ENCODE data around the gene THRA.
A peak's percentile ranks its signal among the peaks of the same experiment; 100 is the strongest.

THRA gene

DNA sequence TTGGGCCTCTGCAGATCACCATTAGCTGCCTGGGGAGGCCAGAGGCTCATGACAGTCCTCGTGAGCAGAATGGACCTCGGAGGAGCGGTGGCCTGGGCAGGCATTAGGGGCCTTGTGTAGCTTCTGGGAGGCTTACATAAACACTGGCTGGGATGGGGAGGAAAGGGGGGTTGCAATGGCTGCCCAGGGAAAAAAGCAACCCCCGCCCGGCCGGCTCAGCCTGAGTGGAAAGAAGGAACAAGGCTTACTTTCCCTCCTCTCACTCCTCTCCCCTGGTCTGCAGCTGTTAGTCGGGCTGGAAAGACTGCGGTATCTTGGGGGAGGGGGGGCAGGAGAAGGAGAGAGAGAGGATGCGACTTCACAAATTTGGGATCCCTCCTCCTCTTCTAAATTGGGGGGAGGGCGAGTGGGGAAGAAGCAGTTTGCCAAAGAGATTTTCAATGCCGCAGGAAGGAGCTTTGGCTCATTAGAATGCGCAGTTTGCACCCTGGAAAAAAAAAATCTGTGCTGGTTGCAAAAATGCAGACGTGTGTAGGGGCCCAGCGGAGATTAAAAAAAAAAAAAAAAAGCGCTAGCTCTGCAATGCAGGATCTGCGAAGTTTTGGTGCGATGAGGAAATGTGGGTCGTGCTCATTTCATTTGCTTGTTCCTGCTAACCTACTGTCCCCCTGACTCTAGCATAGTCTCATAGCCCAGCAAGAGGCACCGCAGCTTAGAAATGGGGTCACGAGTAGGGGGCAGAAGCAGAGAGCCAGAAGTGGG is 44.2 kb downstream of the THRA start:
- Histone ChIP-seq H3K4me3 (no peak overlapping the region), H3K27ac (peak overlapping the region in 20 of 21 experiments; percentile 79 to 99 (median 90))

DNA sequence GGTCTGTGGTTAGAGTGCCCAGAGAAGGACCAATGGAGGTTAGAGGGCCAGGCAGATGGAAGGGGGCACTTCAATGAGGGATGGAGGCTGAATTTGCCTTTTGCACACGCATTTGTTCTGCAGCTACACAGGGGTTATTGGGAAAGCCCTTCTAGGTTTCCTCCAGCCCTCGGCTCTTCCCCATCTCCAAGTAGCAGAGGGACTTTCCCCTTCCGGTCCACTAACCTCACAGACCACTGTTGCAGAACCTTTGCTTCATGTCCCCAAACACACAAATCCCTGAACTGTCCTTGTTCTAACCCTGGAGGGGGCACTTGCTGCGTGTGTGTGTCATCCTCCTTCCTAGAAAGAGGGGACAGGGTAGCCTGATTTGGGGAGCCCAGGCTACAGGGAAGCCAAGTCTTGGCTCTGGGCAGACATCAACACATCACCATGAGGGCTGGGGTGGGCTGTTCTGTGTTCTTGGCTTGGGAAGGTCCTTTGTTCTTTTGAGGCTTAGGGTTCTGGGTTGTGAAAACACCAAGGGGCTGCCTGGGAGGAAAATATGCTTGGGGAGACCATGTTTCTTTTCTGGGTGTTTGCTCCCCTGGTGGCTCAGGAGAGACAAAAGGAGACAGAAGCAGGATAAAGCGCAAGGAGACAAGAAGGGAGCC is 44.9 kb downstream of the THRA start:
- Histone ChIP-seq H3K4me3 (peak overlapping the region in 1 of 7 experiments; percentile 1), H3K27ac (peak overlapping the region in 20 of 21 experiments; percentile 79 to 99 (median 90))

DNA sequence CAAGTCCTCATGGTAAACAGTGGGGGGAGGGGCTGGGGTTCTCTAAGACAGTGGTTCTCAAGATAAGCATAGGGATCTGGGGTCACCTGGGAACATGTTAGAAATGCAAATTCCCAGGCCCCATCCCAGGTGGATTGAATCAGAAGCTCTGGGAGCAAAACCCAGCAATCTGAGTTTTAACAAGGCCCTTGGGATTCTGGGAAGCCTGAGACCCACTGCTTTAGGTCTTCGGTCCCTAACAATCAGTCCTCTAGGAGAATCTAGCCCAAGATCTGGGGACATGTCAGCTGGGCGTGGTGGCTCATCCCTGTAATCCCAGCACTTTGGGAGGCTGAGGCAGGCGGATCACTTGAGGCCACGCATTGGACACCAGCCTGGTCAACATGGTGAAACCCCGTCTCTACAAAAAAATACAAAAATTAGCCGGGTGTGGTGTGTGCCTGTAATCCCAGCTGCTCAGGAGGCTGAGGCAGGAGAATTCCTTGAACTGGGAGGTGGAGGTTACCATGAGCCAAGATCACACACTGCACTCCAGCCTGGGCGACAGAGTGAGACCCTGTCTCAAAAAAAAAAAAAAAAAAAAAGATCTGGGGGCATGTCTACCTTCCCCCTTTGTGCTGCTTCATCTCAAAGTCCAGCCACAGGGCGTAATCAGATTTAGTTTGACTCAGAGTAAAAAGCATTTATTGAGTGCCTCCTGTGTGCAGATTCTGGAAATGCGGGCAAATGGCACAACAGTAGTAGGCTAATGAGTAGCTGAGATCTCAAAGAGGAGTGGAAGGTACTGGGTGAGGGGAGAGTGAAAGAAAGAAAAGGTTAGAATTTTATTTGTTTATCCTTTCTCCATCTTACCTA is 46.4 kb downstream of the THRA start:
- Histone ChIP-seq H3K4me3 (no peak overlapping the region), H3K27ac (peak overlapping the region in 20 of 21 experiments; percentile 79 to 99 (median 90))

DNA sequence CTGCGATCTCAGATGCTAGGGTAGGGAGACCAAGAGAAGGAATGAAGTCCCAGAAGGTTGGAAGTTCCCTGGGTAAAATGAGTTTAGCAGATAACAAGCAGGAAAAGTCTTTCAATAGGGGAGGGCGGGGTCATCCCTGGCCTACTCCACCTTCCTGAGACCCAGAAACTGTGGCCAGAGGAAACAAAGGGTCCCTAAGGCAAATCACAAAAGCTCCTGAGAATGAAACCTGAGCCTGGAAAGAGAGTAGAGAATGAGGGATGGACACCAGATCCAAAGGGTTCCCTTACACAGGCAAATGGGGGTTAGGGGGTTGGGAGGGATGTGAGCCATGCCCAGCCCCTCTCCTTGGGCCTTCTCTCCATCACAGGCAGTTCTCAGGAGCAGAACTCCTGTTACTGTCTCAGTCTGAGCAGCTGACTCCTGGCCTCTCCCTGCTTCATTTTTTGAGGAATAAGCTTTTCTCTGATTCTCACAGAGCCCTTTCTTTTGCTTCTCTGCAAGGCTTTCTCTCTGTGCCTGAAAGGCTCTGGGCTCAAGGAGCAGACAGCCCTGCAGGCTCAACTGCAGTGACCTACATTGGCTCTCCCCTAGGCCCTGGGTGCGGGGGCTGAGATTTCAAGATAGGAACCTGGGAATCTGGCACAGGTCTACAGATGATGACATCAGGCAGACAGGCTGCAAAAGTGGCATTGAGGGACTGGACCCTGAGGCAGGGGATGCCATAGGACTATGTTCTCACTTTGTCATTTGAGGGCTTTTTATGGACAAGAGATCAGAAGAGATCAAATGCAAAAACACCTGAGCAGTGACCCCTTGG is 47.5 kb downstream of the THRA start:
- no peak overlapping the region for H3K4me3 ChIP-seq
- H3K27ac ChIP-seq: peak overlapping the region in 19 of 21 experiments; percentile 4 to 99 (median 86)

DNA sequence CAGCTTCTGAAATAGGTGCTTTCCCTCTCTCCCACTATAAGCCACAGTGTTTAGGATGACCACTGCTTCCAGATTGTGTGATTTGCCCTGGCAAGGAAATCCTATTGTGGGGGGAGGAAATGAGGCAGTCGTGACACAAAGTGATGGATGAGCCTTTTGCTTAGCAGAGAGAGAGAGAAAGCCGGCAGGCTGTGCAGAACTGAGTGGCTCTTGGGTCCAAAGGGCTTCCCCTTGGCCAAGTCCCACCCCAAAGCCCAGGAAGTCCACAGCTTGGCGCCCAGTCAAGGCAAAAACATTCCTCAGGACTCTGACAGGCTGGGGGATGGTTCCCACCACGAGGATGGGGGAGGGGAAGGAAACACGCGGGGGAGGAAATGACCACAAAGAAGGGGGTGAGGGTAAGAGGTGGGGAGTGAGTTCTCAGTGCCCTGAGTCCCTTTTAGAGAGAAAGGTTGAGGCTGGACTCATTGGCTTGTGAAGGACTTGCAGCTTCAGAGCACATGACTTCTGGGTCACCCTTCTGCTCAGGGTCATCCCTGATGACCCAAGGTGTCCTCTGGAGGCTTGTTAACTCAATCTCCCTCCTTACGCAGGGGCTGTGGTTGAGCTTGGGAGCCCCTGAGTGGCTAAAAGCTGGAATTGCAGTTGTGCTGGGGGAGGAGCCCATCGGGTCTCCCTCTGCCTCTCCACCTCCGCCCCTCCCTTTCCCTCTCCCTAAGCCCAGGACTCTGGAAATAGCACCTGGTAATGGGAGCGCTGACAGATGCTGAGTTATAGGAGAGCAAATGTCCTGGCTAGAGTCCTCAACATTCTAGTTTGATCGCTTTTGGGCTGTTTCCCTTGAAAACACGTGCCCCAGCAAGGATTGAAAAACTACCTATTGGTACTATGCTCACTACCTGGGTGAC is 48.7 kb downstream of the THRA start:
- H3K4me3 ChIP-seq: peak overlapping the region in 1 of 7 experiments; percentile 42
- peak overlapping the region in 19 of 21 experiments; percentile 4 to 99 (median 87) for H3K27ac ChIP-seq

DNA sequence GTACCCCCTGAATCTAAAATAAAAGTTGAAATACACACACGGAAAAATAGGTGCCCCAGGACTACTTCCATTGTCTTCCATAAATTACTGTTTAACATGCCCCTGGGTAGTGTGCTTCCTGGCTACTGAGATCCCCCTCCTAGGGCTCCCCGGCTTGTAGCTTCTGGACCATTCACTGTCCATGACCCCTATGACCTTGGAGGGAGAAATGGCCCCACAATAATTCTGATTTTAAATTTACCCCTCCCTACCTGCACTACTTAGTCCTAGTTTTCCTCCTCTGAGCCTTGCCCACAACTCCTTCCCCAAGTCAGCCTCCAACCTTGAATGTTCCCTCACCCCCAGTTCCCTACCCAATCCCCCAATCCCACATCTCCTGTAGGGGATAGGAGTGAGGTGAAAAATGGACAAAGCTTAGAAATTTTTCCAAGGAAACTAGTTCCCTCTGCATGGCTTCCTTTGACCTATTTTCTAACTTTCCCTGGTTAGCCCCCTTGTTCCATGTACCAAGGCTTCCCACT is 49.5 kb downstream of the THRA start:
- H3K4me3 ChIP-seq: peak overlapping the region in 1 of 7 experiments; percentile 42
- H3K27ac ChIP-seq: peak overlapping the region in 20 of 21 experiments; percentile 4 to 99 (median 85)

DNA sequence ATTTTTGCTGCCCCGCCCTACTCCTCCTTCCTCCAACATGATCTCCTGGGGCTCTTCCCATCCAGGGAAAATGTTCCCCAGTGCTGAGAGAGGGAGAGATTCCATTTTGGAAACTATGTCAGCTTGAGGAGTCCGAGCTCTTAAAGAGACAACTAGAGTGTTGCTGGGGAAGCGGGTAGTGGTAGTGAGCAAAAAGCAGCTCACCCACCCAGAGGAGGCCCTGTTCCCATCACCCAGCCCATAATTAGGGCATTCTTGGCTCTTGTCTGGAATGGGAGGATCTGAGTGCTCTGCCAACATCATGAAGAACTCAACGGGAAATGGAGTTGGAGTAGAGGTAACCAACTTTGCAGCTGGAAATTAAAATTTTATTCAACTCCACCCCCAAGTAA is 49.9 kb downstream of the THRA start:
- H3K27ac ChIP-seq: peak overlapping the region in 20 of 21 experiments; percentile 4 to 99 (median 85)
- H3K4me3 ChIP-seq: peak overlapping the region in 1 of 7 experiments; percentile 42

DNA sequence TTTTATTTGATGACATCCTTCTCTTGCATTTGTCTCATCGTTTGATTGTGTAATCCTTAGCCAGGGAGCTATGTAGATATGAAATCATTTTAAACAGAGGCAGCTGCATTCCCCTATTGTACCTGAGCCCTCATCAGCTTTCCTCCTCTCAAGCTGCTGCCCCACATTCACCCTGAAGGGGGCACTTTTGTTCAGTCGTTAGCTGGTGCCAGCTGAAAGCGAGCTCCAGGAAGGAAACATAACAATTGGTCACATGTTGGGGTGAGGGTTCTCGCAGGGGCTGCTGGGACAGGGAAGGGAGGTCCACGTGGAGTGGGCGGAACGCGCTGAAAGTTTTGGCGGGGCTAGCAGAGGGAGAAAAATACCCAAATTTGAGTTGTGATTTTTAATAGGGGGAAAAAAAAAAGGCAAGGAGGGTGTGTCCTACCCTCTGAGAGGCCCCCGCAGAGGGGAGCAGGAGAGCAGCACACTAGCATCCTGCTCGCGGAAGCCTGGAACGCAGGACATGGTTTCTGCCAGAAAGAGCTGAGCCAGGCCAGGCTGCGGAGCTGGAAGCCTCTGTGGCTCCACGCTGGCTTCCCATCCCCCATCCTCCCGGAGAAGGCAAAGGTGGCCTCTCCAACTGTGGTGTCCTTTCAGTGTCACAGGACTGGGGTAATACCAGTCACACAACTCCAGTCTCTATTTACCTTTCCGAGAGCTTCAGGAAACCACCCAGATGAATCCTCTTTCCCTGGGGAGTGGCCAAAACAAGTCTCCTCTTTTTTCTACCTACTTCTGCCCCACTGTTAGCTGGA is 50.5 kb downstream of the THRA start:
- Histone ChIP-seq H3K4me3 (peak overlapping the region; percentile 19 to 42 (median 35)), H3K27ac (peak overlapping the region; percentile 51 to 99 (median 87))

DNA sequence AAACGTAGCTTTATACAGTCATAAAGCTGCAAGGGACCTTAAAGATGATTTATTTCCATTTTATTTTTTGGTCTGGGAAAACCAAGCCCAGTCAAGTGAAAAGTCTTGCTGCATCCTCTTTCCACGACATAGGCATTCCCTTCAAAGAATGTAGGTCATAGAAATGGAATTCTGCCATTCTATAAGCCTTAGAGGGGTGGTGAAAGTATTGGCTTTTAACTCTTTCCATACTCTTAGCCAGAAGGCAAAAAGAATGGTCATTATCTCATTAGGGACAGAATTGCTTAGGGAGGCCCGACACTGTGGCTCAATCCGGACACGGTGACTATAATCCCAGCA is 51.1 kb downstream of the THRA start:
- Histone ChIP-seq H3K4me3 (peak overlapping the region in 5 of 7 experiments; percentile 19 to 42 (median 40)), H3K27ac (peak overlapping the region in 20 of 21 experiments; percentile 63 to 99 (median 85))

DNA sequence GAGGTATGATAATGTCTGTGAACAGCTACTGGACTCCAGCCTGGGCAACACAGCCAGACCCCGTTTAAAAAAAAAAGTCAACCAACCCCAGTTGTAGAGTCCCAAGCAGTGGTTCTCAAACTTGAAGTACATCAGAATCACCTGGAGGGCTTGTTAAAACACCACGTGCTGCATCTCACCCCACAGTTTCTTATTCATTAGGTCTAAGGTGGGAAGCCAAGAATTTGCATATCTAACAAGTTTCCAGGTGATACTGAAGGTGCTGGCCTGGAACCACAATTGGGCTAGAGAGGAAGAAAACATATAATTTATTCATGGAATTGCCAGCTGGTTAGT is 52.3 kb downstream of the THRA start:
- Histone ChIP-seq H3K27ac (peak overlapping the region in 5 of 21 experiments; percentile 25 to 99 (median 85)), H3K4me3 (no peak overlapping the region)

DNA sequence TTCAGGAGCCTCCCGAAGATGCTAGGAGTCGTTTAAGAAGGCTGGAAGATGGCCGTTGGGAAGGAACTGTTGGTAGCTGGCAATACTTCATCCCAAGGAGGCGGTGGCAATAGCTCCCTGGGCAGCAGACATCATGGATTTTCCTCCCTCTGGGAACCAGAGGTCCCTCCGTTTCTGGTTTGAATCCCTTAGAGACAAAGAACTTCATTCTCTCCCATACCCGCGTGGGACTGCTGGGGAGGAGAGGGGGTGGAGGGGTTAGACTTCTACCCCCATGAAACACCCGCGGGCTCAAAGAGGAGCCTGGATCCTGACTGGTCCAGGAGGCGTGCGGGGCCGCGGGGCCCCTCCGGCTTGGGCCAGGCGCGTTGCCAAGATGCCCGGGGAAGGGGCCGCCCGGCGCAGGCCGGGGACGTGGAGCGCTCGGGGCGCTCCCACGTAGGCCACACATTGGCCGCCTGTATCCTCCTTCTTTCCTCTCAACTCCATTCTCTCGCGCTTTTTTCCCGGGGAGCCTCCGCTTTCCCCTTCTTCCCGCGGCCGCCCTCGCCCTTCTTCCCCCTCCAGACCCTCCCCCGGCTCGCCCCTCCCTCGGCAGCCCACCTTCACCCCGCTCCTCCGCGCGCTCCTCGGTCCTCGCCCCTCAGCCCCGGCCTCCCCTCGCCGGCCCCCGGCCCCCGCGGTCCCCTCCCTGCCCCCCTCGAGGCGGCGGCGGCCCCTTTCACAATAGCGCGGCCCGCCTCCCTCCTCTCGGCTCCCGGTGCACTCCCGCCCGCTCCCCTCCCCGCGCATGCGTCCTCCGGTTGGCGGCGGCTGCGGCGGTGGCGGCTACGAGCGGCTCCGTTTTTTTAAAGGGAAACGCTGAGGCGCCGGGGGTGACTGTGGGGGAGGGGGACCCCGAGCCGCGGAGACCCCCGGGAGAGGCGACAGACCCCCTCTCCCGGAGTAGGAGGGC is 58.7 kb downstream of the THRA start, which contains the start of gene MSL1:
TSS of gene MSL1 (plus strand) at position 791 of the 955 bp plus-strand sequence. CDS start 642 bp downstream, outside the sequence.
- Histone ChIP-seq H3K4me3 (peak within 1 kb of the TSS; percentile 77 to 98 (median 94)), H3K27ac (peak within 1 kb of the TSS; percentile 93 to 100 (median 98))

DNA sequence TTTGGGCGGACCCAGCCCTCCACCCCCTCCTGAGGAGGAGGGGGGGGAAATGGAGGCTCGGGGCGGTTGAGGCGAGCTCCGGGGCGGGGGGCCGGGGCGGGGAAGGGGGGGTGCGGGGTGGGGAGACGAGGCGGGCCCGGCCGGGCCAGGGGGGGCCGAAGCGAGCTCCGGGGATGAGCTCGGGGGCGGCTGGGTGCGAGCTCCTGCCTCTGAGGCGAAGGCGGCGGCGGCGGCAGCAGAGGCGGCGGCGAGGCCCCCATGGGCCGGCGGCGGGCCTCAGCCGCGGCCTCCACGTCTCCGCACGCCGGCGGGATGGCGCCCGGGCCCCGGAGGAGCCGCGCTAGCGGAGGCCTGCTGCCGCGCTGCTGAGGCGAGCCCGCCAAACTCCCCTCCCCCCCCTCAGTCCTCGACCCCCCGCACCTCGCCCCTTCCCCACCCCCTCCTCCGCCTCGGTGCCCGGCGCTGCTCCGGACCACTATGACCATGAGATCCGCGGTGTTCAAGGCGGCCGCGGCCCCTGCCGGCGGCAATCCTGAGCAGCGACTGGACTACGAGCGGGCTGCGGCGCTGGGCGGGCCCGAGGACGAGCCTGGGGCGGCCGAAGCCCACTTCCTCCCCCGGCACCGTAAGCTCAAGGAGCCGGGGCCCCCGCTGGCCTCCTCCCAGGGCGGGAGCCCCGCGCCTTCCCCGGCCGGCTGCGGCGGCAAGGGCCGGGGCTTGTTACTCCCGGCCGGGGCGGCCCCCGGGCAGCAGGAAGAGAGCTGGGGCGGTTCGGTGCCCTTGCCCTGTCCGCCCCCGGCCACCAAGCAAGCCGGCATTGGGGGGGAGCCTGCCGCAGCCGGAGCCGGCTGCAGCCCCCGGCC is 59.6 kb downstream of the THRA start:
- peak overlapping the region; percentile 93 to 100 (median 98) for H3K27ac ChIP-seq
- H3K4me3 ChIP-seq: peak overlapping the region; percentile 77 to 98 (median 94)

DNA sequence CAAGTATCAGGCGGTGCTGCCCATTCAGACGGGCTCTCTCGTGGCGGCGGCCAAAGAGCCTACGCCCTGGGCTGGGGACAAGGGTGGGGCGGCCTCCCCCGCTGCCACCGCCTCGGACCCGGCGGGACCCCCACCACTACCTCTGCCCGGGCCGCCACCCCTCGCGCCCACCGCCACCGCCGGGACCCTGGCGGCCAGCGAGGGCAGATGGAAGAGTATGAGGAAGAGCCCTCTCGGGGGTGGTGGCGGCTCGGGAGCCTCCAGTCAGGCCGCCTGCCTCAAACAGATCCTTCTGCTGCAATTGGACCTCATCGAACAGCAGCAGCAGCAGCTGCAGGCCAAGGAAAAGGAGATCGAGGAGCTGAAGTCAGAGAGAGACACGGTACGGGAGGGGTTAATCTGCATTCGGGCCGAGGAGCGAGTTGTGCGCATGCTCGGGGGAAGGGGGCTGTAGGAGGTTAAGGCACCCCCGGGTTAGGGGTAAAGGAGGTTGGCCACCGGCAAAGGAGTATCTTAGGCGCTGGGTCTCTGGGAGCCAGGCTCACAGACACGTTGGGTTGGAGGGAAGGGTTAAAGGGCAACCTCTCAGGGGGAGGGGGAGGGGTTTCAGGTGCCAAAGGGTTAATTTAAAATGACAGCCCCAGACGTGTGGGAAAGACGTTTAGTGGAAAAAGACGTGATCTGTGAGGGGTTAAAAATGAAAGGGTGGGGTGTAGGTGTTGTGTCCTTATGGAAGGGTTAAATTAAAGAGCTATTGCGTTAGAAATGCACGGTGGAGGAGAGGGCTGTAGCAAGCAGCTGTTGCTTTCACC is 60.4 kb downstream of the THRA start:
- H3K4me3 ChIP-seq: peak overlapping the region; percentile 77 to 98 (median 94)
- H3K27ac ChIP-seq: peak overlapping the region; percentile 93 to 100 (median 98)

DNA sequence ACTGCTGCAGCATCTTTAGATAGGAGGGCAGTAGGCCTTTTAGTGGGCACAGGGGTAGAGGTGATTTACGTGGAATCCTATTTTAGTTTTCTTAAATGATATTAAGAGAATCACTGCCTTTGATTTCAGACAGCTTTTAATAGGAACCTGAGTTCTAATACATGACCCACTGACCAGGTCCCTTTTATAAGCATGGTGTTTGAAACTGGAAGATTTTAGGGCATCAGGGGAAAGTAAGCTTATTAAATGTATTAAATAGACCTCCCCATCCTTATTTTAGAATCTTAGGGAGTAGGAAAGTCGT is 61.0 kb downstream of the THRA start:
- Histone ChIP-seq H3K27ac (peak overlapping the region in 20 of 21 experiments; percentile 31 to 100 (median 98)), H3K4me3 (peak overlapping the region; percentile 77 to 98 (median 94))
